NK-92 (cell line): ENCODE data around the gene SPPL3.
"Not testable (repeated sequence)": the region's sequence is repeated elsewhere in the genome, so short reads cannot be mapped to it uniquely, and the experiment has no call there.

Experiments
- DNase-seq: peaks from one replicate; lab custom pipeline; 2025; ENCODE audit not compliant: unreplicated experiment; lab: John Stamatoyannopoulos, UW

The SPPL3 gene

GRCh38 chr12:120754792-120755191 lies 149.4 kb downstream of the SPPL3 start:
- no peak for DNase-seq

- no peak for DNase-seq
Observed at GRCh38 chr12:120751389-120751788, 152.8 kb downstream of the SPPL3 start.

- no peak for DNase-seq
Observed at GRCh38 chr12:120750806-120751205, 153.4 kb downstream of the SPPL3 start.

DNA sequence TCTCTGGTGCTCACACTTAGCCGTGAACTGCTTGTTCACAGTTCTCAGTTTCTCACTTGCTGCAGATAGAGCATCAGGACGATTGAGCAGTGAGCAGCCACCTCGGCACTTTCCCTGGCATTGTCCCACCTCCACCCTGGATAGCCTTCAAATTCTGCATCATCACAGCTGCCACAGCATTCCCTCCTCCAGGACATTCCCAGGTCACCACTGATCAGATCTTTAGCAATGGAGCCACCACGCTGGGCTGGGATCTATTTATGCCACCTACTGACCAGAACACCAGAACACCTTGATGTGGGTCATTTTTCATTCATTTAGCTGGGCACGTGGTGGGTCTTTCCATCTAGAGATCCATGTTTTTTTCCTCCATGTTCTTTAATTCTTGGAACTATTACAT lies 154.9 kb downstream of the SPPL3 start:
- DNase-seq = no peak

GRCh38 chr12:120748242-120748641 lies 155.9 kb downstream of the SPPL3 start:
- no peak for DNase-seq

- no peak for DNase-seq
Observed at GRCh38 chr12:120744922-120745493, 159.2 kb downstream of the SPPL3 start.

- no peak for DNase-seq
Observed at GRCh38 chr12:120741476-120742421, 162.4 kb downstream of the SPPL3 start.

GRCh38 chr12:120740871-120741270 lies 163.3 kb downstream of the SPPL3 start:
- DNase-seq = no peak

DNA sequence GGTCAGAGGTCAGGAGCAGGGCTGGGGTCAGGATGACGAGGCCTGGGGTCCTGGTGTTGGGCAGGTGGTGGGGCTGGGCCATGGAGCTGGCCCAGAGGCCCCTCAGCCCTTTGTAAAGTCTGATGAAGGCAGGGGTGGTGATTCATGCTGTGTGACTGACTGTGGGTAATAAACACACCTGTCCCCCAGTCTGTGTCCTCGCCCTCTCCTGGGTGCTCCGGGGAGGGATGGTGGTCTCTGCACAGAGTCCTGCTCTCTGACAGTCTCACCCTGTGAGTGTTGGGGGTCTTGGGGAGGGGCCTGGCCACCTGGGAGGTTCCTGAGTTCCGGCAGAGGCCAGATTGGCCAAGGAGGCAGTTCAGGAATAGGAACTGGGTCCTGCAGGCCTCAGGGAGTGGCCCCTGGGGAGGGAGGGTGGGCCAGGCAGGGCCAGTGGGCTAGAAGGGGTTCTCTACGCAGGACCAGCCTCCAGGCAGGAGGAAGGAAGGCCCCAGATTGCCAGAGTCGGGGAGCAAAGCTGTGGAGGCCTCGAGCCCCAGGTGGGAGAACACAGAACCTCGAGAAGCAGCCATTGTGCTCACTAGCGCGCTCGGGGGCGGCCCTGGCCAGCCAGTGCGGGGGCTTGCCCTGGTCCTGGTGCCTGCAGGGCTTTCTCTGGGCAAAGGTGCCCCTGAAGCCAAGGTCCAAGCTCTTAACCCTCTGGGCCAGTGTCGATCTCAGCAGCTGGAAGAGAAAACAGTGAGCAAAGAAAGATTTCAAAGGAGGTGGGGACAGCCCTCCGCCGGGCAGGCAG lies 164.1 kb downstream of the SPPL3 start:
- no peak for DNase-seq

GRCh38 chr12:120739031-120739762 lies 165.0 kb downstream of the SPPL3 start:
- no peak for DNase-seq

GRCh38 chr12:120738252-120739030 lies 165.7 kb downstream of the SPPL3 start:
- DNase-seq = no peak

DNA sequence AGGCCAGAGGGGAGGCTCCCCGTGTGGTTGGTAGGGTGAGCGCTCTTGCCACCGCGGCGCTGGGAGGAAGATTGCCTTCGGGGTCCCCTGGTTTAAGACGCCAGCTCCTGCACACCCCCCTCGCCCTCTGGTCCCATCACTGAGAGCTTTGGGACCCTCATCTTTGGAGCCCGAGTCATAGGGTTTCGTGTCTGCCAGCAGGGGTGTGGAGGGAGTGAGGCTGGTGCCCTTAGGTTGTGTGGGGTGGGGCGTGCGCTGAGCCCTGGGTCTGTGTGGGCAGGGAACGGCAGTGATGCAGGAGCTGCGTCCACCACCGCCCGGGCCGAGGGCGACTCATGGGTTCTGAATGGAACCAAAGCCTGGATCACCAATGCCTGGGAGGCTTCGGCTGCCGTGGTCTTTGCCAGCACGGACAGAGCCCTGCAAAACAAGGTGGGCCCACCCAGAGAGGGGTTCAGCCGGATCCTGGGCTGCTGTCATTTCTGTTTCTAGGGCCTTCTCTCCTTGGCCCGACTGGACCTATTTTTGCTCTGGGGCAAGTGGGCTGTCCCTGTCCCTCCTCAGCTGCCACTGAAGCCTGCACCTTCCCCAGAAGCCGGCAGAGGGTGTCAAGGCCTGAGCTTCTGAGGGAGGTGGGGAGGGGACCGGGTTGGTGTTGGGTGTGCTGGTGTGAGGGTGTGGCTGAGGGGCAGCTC lies 166.5 kb downstream of the SPPL3 start:
- no peak for DNase-seq

GRCh38 chr12:120736404-120737331 lies 167.5 kb downstream of the SPPL3 start:
- DNase-seq = no peak

- no peak for DNase-seq
Observed at GRCh38 chr12:120735181-120735580, 169.0 kb downstream of the SPPL3 start.

GRCh38 chr12:120734210-120734609 lies 169.9 kb downstream of the SPPL3 start:
- no peak for DNase-seq

DNA sequence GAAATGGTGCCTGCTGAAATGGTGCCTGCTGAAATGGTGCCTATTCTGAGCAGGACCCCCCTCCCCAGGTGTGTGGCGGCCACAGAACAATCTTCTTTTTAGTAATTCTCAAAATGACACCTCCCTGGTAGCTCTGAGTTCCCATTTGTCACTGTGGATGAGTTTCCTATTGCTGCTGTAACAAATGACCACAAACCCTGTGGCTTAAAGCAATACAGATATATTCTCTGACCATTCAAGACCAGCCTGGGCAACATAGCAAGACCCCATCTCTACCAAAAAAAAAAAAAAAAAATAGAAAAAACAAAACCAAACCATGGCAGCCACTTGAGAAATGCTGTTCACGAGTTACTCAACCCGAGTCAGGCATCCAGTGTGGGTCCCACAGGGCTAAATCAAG lies 170.6 kb downstream of the SPPL3 start:
- no peak for DNase-seq

- DNase-seq = not testable (repeated sequence)
Observed at GRCh38 chr12:120732198-120732597, 172.0 kb downstream of the SPPL3 start.

DNA sequence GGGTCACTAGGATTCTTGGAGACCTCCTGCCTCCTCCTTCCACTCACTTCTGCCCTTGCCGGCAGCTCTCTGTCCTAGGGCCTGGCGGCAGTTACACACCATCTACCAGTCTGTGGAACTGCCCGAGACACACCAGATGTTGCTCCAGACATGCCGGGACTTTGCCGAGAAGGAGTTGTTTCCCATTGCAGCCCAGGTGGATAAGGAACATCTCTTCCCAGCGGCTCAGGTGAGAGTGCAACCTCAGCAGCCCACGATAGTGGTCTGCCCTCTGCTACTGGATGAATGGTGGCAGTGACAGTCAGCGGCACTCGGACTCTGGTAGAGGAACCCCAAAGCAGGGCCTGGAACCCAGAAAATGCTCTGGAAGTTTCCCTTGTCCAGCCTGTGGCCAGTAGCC lies 177.2 kb downstream of the SPPL3 start:
- no peak for DNase-seq

DNA sequence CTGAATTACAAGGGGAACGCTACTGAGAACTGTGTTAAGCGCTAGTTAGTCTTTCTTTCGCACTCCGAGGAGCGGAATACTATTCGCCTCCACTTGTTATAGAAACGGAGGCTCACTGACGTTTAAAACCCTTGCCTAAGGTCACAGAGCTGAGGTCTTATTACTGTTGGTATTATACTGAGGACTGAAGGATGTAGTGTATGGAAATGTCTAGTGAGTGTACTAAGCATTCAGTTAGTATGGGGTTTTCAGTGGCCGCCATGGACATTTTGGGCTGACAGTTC lies 177.7 kb downstream of the SPPL3 start:
- DNase-seq = no peak
